ENCODE results near the gene IL1RAP.

IL1RAP gene

DNA sequence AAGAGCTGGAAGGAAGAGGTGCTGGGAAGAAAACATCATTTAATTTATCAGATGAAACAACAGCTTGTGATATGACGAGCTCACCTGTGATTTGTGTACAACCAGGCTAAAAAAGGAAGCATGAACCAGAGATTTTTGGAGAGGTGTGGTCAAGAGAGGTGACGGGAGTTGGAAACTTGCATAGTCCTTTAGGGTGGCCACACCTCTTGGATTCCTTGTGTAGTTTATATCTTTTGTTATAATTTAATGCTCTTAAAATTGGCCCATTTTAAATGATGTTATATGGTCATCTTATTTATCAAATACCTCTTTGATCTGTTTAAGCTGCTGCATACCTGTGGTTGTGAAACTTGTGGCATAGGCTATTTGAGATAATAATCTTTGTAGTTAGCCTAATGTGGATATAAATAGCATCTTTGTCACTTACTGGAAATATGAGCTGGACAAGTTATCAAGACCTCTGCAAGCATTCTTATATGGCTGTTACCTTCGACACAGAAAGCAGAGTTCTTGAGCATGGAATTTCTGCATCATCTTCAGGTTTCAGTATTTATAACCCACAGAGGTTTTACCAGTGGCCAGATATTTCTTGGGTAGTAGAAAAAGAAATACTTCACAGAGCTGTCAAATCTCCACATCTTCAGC is 49.1 kb downstream of the IL1RAP start:
- no peaks in the 10 kb centered on the region for H3K27me3 Mint-ChIP-seq
- no peak for DNase-seq
- peaks cover 78% of the 10 kb centered on the region for H3K4me1 Mint-ChIP-seq
- peak overlapping the region; percentile 90 for H3K27ac Mint-ChIP-seq
- H3K36me3 Mint-ChIP-seq (ENCODE audit: low read depth) = peaks cover 62% of the 10 kb centered on the region
- ATAC-seq = peak; percentile 65
- peaks cover 21% of the 10 kb centered on the region for H3K9me3 Mint-ChIP-seq
- peak overlapping the region; percentile 39 for H3K4me3 Mint-ChIP-seq

GRCh38 chr3:190564175-190564574 is 50.3 kb downstream of the IL1RAP start:
- H3K27ac Mint-ChIP-seq = peak overlapping the region; percentile 90

GRCh38 chr3:190566043-190566933 is 52.4 kb downstream of the IL1RAP start:
- peak; percentile 77 for DNase-seq
- Mint-ChIP-seq H3K36me3 (ENCODE audit: low read depth) (peaks cover 48% of the 10 kb centered on the region), H3K4me3 (peak overlapping the region; percentile 59)

More at GRCh38 chr3:190564175-190564574, 50.3 kb downstream of the IL1RAP start:
- H3K4me1 Mint-ChIP-seq = peaks cover 68% of the 10 kb centered on the region
- DNase-seq (no peak), ATAC-seq (no peak)
- peak overlapping the region; percentile 39 for H3K4me3 Mint-ChIP-seq
- H3K9me3 Mint-ChIP-seq = peaks cover 14% of the 10 kb centered on the region
- no peaks in the 10 kb centered on the region for H3K27me3 Mint-ChIP-seq
- peaks cover 57% of the 10 kb centered on the region for H3K36me3 Mint-ChIP-seq (ENCODE audit: low read depth)

DNA sequence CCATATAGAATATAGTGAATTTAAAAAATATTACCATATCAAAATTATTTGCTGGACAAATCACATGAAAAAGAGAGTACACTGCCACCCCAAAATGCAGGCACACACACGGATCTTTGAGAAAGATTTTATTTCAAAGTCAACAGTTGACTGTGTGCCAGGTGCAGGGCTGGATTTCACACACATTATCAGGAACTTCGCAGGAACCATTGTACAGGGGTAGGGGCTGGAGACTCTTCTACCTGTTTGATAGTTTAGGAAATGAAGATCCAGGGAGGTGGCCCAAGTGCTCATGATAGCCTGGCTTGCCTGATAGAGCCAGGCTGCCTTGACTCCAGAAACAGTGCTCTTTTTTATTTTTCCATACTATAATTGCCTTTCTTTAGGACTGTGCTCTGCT is 54.2 kb downstream of the IL1RAP start:
- H3K9me3 Mint-ChIP-seq = peaks cover 9% of the 10 kb centered on the region

More at GRCh38 chr3:190566043-190566933, 52.4 kb downstream of the IL1RAP start:
- peaks cover 72% of the 10 kb centered on the region for H3K4me1 Mint-ChIP-seq
- peaks cover 14% of the 10 kb centered on the region for H3K9me3 Mint-ChIP-seq
- H3K27ac Mint-ChIP-seq = peak overlapping the region; percentile 92
- no peaks in the 10 kb centered on the region for H3K27me3 Mint-ChIP-seq
- peak; percentile 90 for ATAC-seq

GRCh38 chr3:190574473-190574872 is 60.6 kb downstream of the IL1RAP start:
- Mint-ChIP-seq H3K27me3 (no peaks in the 10 kb centered on the region), H3K9me3 (peaks cover 16% of the 10 kb centered on the region), H3K4me1 (peaks cover 35% of the 10 kb centered on the region), H3K4me3 (no peak overlapping the region), H3K36me3 (ENCODE audit: low read depth) (peaks cover 45% of the 10 kb centered on the region), H3K27ac (no peak overlapping the region)
- ATAC-seq (no peak), DNase-seq (no peak)

More for the DNA sequence above, 54.2 kb downstream of the IL1RAP start:
- peaks cover 49% of the 10 kb centered on the region for H3K36me3 Mint-ChIP-seq (ENCODE audit: low read depth)
- H3K27ac Mint-ChIP-seq = no peak overlapping the region
- DNase-seq (no peak), ATAC-seq (no peak)
- H3K4me1 Mint-ChIP-seq = peaks cover 55% of the 10 kb centered on the region
- H3K4me3 Mint-ChIP-seq = no peak overlapping the region
- no peaks in the 10 kb centered on the region for H3K27me3 Mint-ChIP-seq

- Mint-ChIP-seq H3K36me3 (ENCODE audit: low read depth) (peaks cover 47% of the 10 kb centered on the region), H3K27ac (no peak overlapping the region), H3K27me3 (no peaks in the 10 kb centered on the region), H3K4me1 (peaks cover 32% of the 10 kb centered on the region), H3K9me3 (peaks cover 16% of the 10 kb centered on the region), H3K4me3 (no peak overlapping the region)
- ATAC-seq (no peak), DNase-seq (no peak)
Measured at GRCh38 chr3:190575437-190576185, 61.7 kb downstream of the IL1RAP start.

DNA sequence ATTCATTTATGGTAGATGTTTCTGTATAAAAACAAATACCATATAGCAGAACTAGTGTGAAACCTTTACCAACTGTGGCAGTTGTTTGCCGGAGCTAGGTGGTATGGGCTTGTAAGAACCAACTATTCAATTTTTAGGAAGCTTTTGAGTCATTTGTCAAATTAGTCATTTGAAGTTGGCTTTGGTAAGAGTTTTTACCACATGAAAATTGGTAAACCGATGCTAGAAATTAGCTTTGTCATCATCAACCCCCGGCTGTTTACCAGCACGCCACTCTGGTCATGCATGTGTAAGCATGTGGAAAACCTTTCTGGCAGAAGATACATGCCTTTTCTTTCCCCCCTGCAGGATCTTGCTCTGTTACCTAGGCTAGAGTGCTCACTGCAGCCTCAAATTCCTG is 63.3 kb downstream of the IL1RAP start:
- H3K4me3 Mint-ChIP-seq = no peak overlapping the region
- DNase-seq = no peak
- no peaks in the 10 kb centered on the region for H3K27me3 Mint-ChIP-seq
- peaks cover 43% of the 10 kb centered on the region for H3K36me3 Mint-ChIP-seq (ENCODE audit: low read depth)
- no peak overlapping the region for H3K27ac Mint-ChIP-seq
- peaks cover 41% of the 10 kb centered on the region for H3K4me1 Mint-ChIP-seq
- no peak for ATAC-seq
- peaks cover 16% of the 10 kb centered on the region for H3K9me3 Mint-ChIP-seq

GRCh38 chr3:190579514-190580137 is 65.7 kb downstream of the IL1RAP start:
- DNase-seq (no peak), ATAC-seq (no peak)
- H3K4me3 Mint-ChIP-seq = no peak overlapping the region

DNA sequence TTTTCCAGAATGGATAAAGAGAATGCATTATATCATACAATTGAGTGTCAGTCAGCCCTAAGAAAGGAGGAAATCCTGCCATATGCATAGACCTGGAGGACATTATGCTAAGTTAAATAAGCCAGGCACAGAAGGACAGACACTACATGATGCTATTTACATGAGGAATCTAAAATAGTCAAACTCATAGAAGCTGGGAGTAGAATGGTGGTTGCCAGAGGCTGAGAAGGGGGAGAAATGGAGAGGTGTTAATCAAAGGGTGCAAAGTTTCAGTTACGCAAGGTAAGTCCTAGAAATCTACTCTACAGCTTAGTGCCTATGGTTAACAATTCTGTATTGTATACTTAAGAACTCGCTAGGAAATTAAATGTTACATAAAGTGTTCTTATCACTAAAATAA is 66.5 kb downstream of the IL1RAP start:
- no peak overlapping the region for H3K4me3 Mint-ChIP-seq
- no peak for ATAC-seq
- DNase-seq = no peak
- no peaks in the 10 kb centered on the region for H3K27me3 Mint-ChIP-seq
- H3K36me3 Mint-ChIP-seq (ENCODE audit: low read depth) = peaks cover 34% of the 10 kb centered on the region
- H3K4me1 Mint-ChIP-seq = peaks cover 43% of the 10 kb centered on the region
- peaks cover 10% of the 10 kb centered on the region for H3K9me3 Mint-ChIP-seq
- no peak overlapping the region for H3K27ac Mint-ChIP-seq

More at GRCh38 chr3:190579514-190580137, 65.7 kb downstream of the IL1RAP start:
- Mint-ChIP-seq H3K27me3 (no peaks in the 10 kb centered on the region), H3K4me1 (peaks cover 42% of the 10 kb centered on the region), H3K36me3 (ENCODE audit: low read depth) (peaks cover 40% of the 10 kb centered on the region), H3K27ac (no peak overlapping the region), H3K9me3 (peaks cover 16% of the 10 kb centered on the region)

DNA sequence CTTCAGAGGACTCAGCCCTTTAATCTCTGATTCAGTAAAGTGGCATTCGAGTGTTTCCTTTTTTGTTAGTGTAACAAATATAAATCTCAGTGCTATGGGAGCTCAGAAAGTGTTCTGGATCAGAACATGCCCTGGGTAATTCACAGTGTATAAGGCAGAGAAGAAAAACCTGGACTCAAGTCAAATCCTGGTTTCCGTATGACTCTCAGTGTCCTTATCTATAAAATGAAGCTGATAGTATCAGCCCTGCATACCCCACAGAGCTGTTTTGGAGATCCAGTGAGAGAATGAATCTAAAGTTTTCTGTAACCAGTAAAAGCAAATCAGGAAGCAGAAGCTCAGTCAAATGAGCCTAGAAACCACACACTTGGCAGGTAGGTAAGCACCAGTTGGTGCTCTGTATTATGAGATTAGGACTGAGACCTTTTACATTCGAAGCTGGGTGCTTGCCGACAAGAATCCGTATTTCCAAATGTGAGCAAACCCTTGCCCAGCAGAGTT is 67.2 kb downstream of the IL1RAP start:
- peaks cover 46% of the 10 kb centered on the region for H3K4me1 Mint-ChIP-seq
- no peak overlapping the region for H3K4me3 Mint-ChIP-seq
- H3K27ac Mint-ChIP-seq = no peak overlapping the region
- peaks cover 29% of the 10 kb centered on the region for H3K36me3 Mint-ChIP-seq (ENCODE audit: low read depth)
- DNase-seq = no peak
- no peak for ATAC-seq
- peaks cover 4% of the 10 kb centered on the region for H3K9me3 Mint-ChIP-seq
- no peaks in the 10 kb centered on the region for H3K27me3 Mint-ChIP-seq

- H3K36me3 Mint-ChIP-seq (ENCODE audit: low read depth) = peaks cover 24% of the 10 kb centered on the region
- ATAC-seq = no peak
- no peak overlapping the region for H3K27ac Mint-ChIP-seq
- H3K4me1 Mint-ChIP-seq = peaks cover 58% of the 10 kb centered on the region
- H3K4me3 Mint-ChIP-seq = no peak overlapping the region
- peaks cover 4% of the 10 kb centered on the region for H3K9me3 Mint-ChIP-seq
- DNase-seq = no peak
- no peaks in the 10 kb centered on the region for H3K27me3 Mint-ChIP-seq
Measured at GRCh38 chr3:190582667-190583066, 68.8 kb downstream of the IL1RAP start.

- peak; percentile 87 for ATAC-seq
- Mint-ChIP-seq H3K4me3 (peak overlapping the region; percentile 65), H3K36me3 (ENCODE audit: low read depth) (peaks cover 20% of the 10 kb centered on the region), H3K9me3 (no peaks in the 10 kb centered on the region), H3K27me3 (no peaks in the 10 kb centered on the region), H3K4me1 (peaks cover 48% of the 10 kb centered on the region), H3K27ac (peak overlapping the region; percentile 98)
- peak; percentile 62 for DNase-seq
Measured at GRCh38 chr3:190585805-190586630, 72.1 kb downstream of the IL1RAP start.

DNA sequence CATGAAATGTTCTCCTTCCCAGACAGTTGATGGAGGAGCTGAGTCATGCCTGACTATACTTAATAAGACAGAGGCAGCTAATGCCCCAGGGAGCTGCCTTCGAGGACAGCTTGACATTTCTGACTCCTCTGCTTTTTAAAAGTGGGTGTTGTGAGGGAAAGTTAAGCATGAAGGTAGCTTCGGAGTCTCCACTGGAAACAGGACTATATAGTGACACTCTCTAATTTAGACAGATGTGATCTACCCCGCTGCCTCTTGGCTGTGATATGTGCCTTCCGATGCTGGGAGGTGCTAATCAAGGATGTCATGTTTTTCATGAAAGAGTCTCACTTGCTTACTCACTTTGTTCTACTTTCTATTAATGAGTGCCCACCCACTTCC is 72.7 kb downstream of the IL1RAP start:
- peak; percentile 79 for ATAC-seq
- peak overlapping the region; percentile 65 for H3K4me3 Mint-ChIP-seq

More for the DNA sequence above, 72.7 kb downstream of the IL1RAP start:
- Mint-ChIP-seq H3K27ac (peak overlapping the region; percentile 98), H3K4me1 (peaks cover 43% of the 10 kb centered on the region), H3K9me3 (no peaks in the 10 kb centered on the region), H3K27me3 (no peaks in the 10 kb centered on the region), H3K36me3 (ENCODE audit: low read depth) (peaks cover 21% of the 10 kb centered on the region)
- peak; percentile 36 for DNase-seq
